ENCODE results near the gene ZNF530. TPM values are rescaled to one million over a fixed set of nuclear protein-coding genes. Genes with fewer than 3 reads are reported as not detected.

Gene ZNF530
- total RNA-seq, 1 donor from 2014 or later, result 4.7 TPM

DNA sequence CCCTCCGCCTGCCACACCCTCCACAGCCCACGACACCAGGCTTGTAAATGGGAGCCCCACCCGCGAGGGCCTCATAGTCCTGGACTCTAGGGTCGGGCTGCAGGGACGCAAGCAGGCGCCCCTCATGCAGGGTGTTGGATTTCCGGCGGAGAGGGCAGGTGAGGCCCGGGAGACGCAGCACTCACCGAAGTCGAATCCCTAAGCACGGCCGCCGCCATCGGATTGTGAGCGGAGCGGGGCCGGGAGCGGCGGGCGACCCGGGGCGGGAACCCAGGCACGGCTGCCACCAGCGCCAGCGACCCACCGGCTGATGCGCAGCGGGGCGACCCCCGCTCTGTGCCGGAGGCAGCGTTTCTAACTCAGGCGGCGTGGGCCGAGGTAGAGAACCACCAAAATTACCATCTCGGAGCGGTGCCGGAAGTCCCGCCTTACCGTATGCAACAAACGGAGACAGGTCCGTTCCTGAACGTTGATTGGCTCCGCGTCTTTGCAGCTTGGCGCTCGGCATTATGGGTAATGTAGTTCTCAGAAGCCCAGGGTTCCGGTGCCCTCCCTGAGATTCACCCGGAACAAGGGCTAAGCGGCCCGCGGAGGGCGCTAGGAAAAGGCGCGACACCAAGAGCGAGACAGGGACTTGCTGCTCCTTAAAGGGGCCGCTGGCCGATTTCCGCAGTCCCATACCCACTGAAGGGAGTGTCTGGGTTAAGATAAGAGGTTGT is 21.0 kb upstream of the ZNF530 start, which contains the start of gene ZNF416:
Gene ZNF416 (minus strand): TSS at position 425 of the 719 bp plus-strand sequence. CDS start 207 bp downstream, at position 218.
- peaks cover 50% of the 10 kb centered on the region for H3K9me3 Mint-ChIP-seq (ENCODE audit: unreplicated experiment)
- Histone ChIP-seq H3K27me3 (ENCODE audit: insufficient read depth, low read length) (no peaks in the 10 kb centered on the region), H2AFZ (ENCODE audit: low read depth, low read length) (peak within 1 kb of the TSS; percentile 92), H3K27ac (ENCODE audit: low read depth, low read length) (no peak within 1 kb of the TSS), H3K36me3 (ENCODE audit: insufficient read depth, low read length) (peaks cover 17% of the 10 kb centered on the region), H3K4me1 (ENCODE audit: insufficient read depth, low read length) (peaks cover 9% of the 10 kb centered on the region), H3K9me3 (ENCODE audit: insufficient read depth, low read depth, low read length) (peaks cover 58% of the 10 kb centered on the region), H3K79me2 (ENCODE audit: insufficient read depth, low read length) (peaks cover 28% of the 10 kb centered on the region), H4K20me1 (ENCODE audit: insufficient read depth, low read length) (no peaks in the 10 kb centered on the region), H3K4me3 (ENCODE audit: insufficient read depth, low read depth, low read length) (peak within 1 kb of the TSS; percentile 82), H3K4me2 (ENCODE audit: low read length) (peak within 1 kb of the TSS; percentile 91), H3K9ac (ENCODE audit: low read length) (peak within 1 kb of the TSS; percentile 84)
- DNase-seq (ENCODE audit: low read depth), result peak; percentile 96
- TF ChIP-seq, protein P1, sequence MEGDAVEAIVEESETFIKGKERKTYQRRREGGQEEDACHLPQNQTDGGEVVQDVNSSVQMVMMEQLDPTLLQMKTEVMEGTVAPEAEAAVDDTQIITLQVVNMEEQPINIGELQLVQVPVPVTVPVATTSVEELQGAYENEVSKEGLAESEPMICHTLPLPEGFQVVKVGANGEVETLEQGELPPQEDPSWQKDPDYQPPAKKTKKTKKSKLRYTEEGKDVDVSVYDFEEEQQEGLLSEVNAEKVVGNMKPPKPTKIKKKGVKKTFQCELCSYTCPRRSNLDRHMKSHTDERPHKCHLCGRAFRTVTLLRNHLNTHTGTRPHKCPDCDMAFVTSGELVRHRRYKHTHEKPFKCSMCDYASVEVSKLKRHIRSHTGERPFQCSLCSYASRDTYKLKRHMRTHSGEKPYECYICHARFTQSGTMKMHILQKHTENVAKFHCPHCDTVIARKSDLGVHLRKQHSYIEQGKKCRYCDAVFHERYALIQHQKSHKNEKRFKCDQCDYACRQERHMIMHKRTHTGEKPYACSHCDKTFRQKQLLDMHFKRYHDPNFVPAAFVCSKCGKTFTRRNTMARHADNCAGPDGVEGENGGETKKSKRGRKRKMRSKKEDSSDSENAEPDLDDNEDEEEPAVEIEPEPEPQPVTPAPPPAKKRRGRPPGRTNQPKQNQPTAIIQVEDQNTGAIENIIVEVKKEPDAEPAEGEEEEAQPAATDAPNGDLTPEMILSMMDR (IDR thresholded peaks at IDR 0.05; ENCODE audit: insufficient read depth, low read depth, low read length), result no peak
- no peak for TF ChIP-seq EZH2 (IDR thresholded peaks at IDR 0.05; ENCODE audit: insufficient read depth, low read length)
- H3K4me1 Mint-ChIP-seq (ENCODE audit: low read depth, unreplicated experiment), result peaks cover 4% of the 10 kb centered on the region
- FAIRE-seq, result peak; percentile 81
- H3K27ac Mint-ChIP-seq (ENCODE audit: unreplicated experiment), result peak within 1 kb of the TSS; percentile 72
- H3K4me3 Mint-ChIP-seq (ENCODE audit: unreplicated experiment), result peak within 1 kb of the TSS; percentile 91
- H3K27me3 Mint-ChIP-seq (ENCODE audit: low read depth, unreplicated experiment), result no peaks in the 10 kb centered on the region
- H3K36me3 Mint-ChIP-seq (ENCODE audit: low read depth, unreplicated experiment), result peaks cover 48% of the 10 kb centered on the region

DNA sequence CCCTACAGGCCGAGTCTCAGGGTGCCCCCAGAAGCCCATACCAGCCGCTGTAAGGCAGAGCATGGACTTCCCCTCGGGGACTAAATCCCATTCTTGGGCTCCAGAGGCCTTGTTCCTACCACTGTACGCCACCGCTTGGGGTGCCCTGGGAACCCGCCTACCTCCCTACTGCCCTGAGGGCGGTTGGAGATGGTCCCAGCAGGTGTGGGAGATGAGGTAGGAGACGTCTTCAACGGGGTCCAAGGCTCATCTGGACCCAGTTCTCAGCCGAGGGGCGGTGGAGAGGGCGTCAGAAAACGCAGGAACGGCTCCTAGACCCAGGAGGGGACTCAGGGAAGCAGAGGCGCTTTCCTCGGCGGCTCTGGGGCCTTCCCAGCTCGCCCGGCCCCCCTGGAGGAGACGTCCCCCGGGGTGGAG is 16.6 kb upstream of the ZNF530 start:
- no peak overlapping the region for H3K27ac ChIP-seq (ENCODE audit: low read depth, low read length)
- peaks cover 7% of the 10 kb centered on the region for H3K4me1 ChIP-seq (ENCODE audit: insufficient read depth, low read length)
- no peaks in the 10 kb centered on the region for H3K27me3 Mint-ChIP-seq (ENCODE audit: low read depth, unreplicated experiment)
- peak overlapping the region; percentile 91 for H3K4me3 Mint-ChIP-seq (ENCODE audit: unreplicated experiment)
- H3K4me3 ChIP-seq (ENCODE audit: insufficient read depth, low read depth, low read length), result peak overlapping the region; percentile 73
- H3K27me3 ChIP-seq (ENCODE audit: insufficient read depth, low read length), result no peaks in the 10 kb centered on the region
- no peak for TF ChIP-seq EZH2 (IDR thresholded peaks at IDR 0.05; ENCODE audit: insufficient read depth, low read length)
- TF ChIP-seq, protein P1 (IDR thresholded peaks at IDR 0.05; ENCODE audit: insufficient read depth, low read depth, low read length), result no peak
- H3K9me3 Mint-ChIP-seq (ENCODE audit: unreplicated experiment), result peaks cover 30% of the 10 kb centered on the region
- no peak overlapping the region for H3K27ac Mint-ChIP-seq (ENCODE audit: unreplicated experiment)
- no peaks in the 10 kb centered on the region for H3K36me3 ChIP-seq (ENCODE audit: insufficient read depth, low read length)
- no peaks in the 10 kb centered on the region for H4K20me1 ChIP-seq (ENCODE audit: insufficient read depth, low read length)
- FAIRE-seq, result no peak
- no peak for DNase-seq (ENCODE audit: low read depth)
- H3K79me2 ChIP-seq (ENCODE audit: insufficient read depth, low read length), result peaks cover 17% of the 10 kb centered on the region
- H3K36me3 Mint-ChIP-seq (ENCODE audit: low read depth, unreplicated experiment), result peaks cover 33% of the 10 kb centered on the region
- H3K4me1 Mint-ChIP-seq (ENCODE audit: low read depth, unreplicated experiment), result peaks cover 9% of the 10 kb centered on the region
- H3K9me3 ChIP-seq (ENCODE audit: insufficient read depth, low read depth, low read length), result peaks cover 36% of the 10 kb centered on the region
- peak overlapping the region; percentile 89 for H3K4me2 ChIP-seq (ENCODE audit: low read length)
- peak overlapping the region; percentile 100 for H2AFZ ChIP-seq (ENCODE audit: low read depth, low read length)
- no peak overlapping the region for H3K9ac ChIP-seq (ENCODE audit: low read length)

All from astrocyte (in vitro differentiated cells and primary cell).